ENCODE data around the gene TMEM272. TPM values are rescaled to one million over a fixed set of nuclear protein-coding genes. Genes with fewer than 3 reads are reported as not detected.

TMEM272 gene
- polyA plus RNA-seq, 3 donors: 0.26 to 0.70 (median 0.65) TPM

- DNase-seq: no peak
Measured at GRCh38 chr13:51782026-51782710, 62.8 kb downstream of the TMEM272 start.

GRCh38 chr13:51781246-51782022 is 63.5 kb downstream of the TMEM272 start:
- DNase-seq: no peak

- DNase-seq: no peak
Measured at GRCh38 chr13:51780099-51780498, 64.9 kb downstream of the TMEM272 start.

GRCh38 chr13:51778392-51778791 is 66.6 kb downstream of the TMEM272 start:
- DNase-seq: no peak

GRCh38 chr13:51777921-51778320 is 67.1 kb downstream of the TMEM272 start:
- DNase-seq: no peak

GRCh38 chr13:51776179-51776578 is 68.8 kb downstream of the TMEM272 start:
- DNase-seq: no peak

GRCh38 chr13:51773515-51773914 is 71.5 kb downstream of the TMEM272 start:
- no peak for DNase-seq

GRCh38 chr13:51772781-51773180 is 72.2 kb downstream of the TMEM272 start:
- no peak for DNase-seq

- no peak for DNase-seq
Measured at GRCh38 chr13:51772105-51772455, 72.9 kb downstream of the TMEM272 start.

- no peak for DNase-seq
Measured at GRCh38 chr13:51771418-51772104, 73.4 kb downstream of the TMEM272 start.

GRCh38 chr13:51770681-51771417 is 74.1 kb downstream of the TMEM272 start:
- no peak for DNase-seq

- no peak for DNase-seq
Measured at GRCh38 chr13:51770160-51770559, 74.8 kb downstream of the TMEM272 start.

- DNase-seq: no peak
Measured at GRCh38 chr13:51769455-51770127, 75.4 kb downstream of the TMEM272 start.

- no peak for DNase-seq
Measured at GRCh38 chr13:51768976-51769375, 76.0 kb downstream of the TMEM272 start.

GRCh38 chr13:51768378-51768921 is 76.5 kb downstream of the TMEM272 start:
- no peak for DNase-seq

GRCh38 chr13:51767100-51767499 is 77.9 kb downstream of the TMEM272 start:
- no peak for DNase-seq

- DNase-seq: no peak
Measured at GRCh38 chr13:51765142-51765515, 79.8 kb downstream of the TMEM272 start.

GRCh38 chr13:51764184-51765141 is 80.5 kb downstream of the TMEM272 start:
- DNase-seq: no peak

- no peak for DNase-seq
Measured at GRCh38 chr13:51763486-51763885, 81.5 kb downstream of the TMEM272 start.

Data from renal pelvis (tissue), 4 donors.